ENCODE measurements around the gene P2RY13. TPM values are rescaled to one million over a fixed set of nuclear protein-coding genes. Genes with fewer than 3 reads are reported as not detected.

Gene P2RY13
- total RNA-seq (2021) = not detected in 3 replicates
- not detected for Bru-seq, nascent RNA
- long read RNA-seq, experiment 1 = 0 reads
- long read RNA-seq, experiment 2 = 0 reads
- long read RNA-seq, experiment 3 = 0 reads

DNA sequence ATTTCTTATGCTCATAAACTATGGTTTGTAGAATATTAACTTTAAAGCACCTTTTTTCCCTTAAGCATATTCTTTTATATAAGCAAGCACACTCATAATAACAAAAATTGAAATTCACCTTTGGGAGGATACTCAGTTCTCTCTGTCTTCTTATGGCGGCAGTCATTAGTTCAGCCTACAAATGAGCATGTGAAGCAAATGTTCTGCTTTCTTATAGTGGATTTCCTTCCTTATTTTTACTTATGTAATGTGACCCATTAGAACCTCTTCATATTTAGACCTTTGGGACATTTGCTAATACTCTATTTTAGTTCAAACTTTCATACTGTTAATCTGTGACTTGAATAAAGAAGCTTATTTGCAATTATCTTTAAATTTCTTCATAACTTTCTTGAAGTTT lies at the start of gene P2RY13:
Gene P2RY13 (minus strand): TSS at position 187 of the 400 bp plus-strand sequence. CDS start 21 bp downstream, at position 166.
- no peaks in the 10 kb centered on the region for H3K36me3 Mint-ChIP-seq
- no peak within 1 kb of the TSS for H3K27ac Mint-ChIP-seq
- no peak within 1 kb of the TSS for H3K4me3 Mint-ChIP-seq
- no peaks in the 10 kb centered on the region for H3K9me3 Mint-ChIP-seq
- TF ChIP-seq ZNF396 (CRISPR knock-in tag; IDR thresholded peaks at IDR 0.05; ENCODE audit: borderline replicate concordance) (no peak), ESRRA (CRISPR knock-in tag; IDR thresholded peaks at IDR 0.05; ENCODE audit: borderline replicate concordance) (no peak), NR3C1 (CRISPR knock-in tag; conservative IDR thresholded peaks at IDR 0.05; ENCODE audit: low read depth) (no peak), STAT6 (CRISPR knock-in tag; conservative IDR thresholded peaks at IDR 0.05; ENCODE audit: low read depth) (no peak), PRRX2 (CRISPR knock-in tag; IDR thresholded peaks at IDR 0.05) (no peak), SP1 (CRISPR knock-in tag; conservative IDR thresholded peaks at IDR 0.05) (no peak), SOX15 (CRISPR knock-in tag; IDR thresholded peaks at IDR 0.05) (no peak), CREB1 (CRISPR knock-in tag; IDR thresholded peaks at IDR 0.05) (no peak), ZNF671 (CRISPR knock-in tag; IDR thresholded peaks at IDR 0.05) (no peak), PREB (CRISPR knock-in tag; IDR thresholded peaks at IDR 0.05; ENCODE audit: borderline replicate concordance) (no peak), ZNF317 (CRISPR knock-in tag; IDR thresholded peaks at IDR 0.05; ENCODE audit: borderline replicate concordance, low read depth) (no peak), CREM (CRISPR knock-in tag; IDR thresholded peaks at IDR 0.05) (no peak)
- TF ChIP-seq, protein P1, sequence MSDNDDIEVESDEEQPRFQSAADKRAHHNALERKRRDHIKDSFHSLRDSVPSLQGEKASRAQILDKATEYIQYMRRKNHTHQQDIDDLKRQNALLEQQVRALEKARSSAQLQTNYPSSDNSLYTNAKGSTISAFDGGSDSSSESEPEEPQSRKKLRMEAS (CRISPR knock-in tag; IDR thresholded peaks at IDR 0.05) = no peak
- TF ChIP-seq, protein P2, sequence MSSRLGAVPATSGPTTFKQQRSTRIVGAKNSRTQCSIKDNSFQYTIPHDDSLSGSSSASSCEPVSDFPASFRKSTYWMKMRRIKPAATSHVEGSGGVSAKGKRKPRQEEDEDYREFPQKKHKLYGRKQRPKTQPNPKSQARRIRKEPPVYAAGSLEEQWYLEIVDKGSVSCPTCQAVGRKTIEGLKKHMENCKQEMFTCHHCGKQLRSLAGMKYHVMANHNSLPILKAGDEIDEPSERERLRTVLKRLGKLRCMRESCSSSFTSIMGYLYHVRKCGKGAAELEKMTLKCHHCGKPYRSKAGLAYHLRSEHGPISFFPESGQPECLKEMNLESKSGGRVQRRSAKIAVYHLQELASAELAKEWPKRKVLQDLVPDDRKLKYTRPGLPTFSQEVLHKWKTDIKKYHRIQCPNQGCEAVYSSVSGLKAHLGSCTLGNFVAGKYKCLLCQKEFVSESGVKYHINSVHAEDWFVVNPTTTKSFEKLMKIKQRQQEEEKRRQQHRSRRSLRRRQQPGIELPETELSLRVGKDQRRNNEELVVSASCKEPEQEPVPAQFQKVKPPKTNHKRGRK (CRISPR knock-in tag; IDR thresholded peaks at IDR 0.05; ENCODE audit: borderline replicate concordance) = no peak
- TF ChIP-seq, protein P3, sequence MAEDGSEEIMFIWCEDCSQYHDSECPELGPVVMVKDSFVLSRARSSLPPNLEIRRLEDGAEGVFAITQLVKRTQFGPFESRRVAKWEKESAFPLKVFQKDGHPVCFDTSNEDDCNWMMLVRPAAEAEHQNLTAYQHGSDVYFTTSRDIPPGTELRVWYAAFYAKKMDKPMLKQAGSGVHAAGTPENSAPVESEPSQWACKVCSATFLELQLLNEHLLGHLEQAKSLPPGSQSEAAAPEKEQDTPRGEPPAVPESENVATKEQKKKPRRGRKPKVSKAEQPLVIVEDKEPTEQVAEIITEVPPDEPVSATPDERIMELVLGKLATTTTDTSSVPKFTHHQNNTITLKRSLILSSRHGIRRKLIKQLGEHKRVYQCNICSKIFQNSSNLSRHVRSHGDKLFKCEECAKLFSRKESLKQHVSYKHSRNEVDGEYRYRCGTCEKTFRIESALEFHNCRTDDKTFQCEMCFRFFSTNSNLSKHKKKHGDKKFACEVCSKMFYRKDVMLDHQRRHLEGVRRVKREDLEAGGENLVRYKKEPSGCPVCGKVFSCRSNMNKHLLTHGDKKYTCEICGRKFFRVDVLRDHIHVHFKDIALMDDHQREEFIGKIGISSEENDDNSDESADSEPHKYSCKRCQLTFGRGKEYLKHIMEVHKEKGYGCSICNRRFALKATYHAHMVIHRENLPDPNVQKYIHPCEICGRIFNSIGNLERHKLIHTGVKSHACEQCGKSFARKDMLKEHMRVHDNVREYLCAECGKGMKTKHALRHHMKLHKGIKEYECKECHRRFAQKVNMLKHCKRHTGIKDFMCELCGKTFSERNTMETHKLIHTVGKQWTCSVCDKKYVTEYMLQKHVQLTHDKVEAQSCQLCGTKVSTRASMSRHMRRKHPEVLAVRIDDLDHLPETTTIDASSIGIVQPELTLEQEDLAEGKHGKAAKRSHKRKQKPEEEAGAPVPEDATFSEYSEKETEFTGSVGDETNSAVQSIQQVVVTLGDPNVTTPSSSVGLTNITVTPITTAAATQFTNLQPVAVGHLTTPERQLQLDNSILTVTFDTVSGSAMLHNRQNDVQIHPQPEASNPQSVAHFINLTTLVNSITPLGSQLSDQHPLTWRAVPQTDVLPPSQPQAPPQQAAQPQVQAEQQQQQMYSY (CRISPR knock-in tag; IDR thresholded peaks at IDR 0.05) = no peak
- TF ChIP-seq, protein P4, sequence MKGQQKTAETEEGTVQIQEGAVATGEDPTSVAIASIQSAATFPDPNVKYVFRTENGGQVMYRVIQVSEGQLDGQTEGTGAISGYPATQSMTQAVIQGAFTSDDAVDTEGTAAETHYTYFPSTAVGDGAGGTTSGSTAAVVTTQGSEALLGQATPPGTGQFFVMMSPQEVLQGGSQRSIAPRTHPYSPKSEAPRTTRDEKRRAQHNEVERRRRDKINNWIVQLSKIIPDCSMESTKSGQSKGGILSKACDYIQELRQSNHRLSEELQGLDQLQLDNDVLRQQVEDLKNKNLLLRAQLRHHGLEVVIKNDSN (CRISPR knock-in tag; IDR thresholded peaks at IDR 0.05) = no peak
- TF ChIP-seq, protein P5, sequence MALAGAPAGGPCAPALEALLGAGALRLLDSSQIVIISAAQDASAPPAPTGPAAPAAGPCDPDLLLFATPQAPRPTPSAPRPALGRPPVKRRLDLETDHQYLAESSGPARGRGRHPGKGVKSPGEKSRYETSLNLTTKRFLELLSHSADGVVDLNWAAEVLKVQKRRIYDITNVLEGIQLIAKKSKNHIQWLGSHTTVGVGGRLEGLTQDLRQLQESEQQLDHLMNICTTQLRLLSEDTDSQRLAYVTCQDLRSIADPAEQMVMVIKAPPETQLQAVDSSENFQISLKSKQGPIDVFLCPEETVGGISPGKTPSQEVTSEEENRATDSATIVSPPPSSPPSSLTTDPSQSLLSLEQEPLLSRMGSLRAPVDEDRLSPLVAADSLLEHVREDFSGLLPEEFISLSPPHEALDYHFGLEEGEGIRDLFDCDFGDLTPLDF (CRISPR knock-in tag; IDR thresholded peaks at IDR 0.05) = no peak
- TF ChIP-seq, protein P6, sequence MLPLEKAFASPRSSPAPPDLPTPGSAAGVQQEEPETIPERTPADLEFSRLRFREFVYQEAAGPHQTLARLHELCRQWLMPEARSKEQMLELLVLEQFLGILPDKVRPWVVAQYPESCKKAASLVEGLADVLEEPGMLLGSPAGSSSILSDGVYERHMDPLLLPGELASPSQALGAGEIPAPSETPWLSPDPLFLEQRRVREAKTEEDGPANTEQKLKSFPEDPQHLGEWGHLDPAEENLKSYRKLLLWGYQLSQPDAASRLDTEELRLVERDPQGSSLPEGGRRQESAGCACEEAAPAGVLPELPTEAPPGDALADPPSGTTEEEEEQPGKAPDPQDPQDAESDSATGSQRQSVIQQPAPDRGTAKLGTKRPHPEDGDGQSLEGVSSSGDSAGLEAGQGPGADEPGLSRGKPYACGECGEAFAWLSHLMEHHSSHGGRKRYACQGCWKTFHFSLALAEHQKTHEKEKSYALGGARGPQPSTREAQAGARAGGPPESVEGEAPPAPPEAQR (CRISPR knock-in tag; IDR thresholded peaks at IDR 0.05) = no peak
- ChIA-PET POLR2A (no interaction called here), CTCF (no interaction called here)
- ATAC-seq (no peak), DNase-seq (ENCODE audit: low spot score) (no peak)
- H3K4me1 Mint-ChIP-seq = peaks cover 8% of the 10 kb centered on the region
- H3K27me3 Mint-ChIP-seq (ENCODE audit: low read depth) = no peaks in the 10 kb centered on the region
